K562 (cell line): ENCODE data around the gene POLE2. TPM values are rescaled to one million over a fixed set of nuclear protein-coding genes. Genes with fewer than 3 reads are reported as not detected.
A peak's percentile ranks its signal among the peaks of the same experiment; 100 is the strongest.

ENCODE experiments used
- ATAC-seq: fragments of 200-7000 bp; cut with Tn5 transposase; 3 replicates; pipeline ENCODE4 v1.9.1; 2020; ENCODE audit warnings: moderate library complexity
- BruUV-seq: library from RNA; stranded (reverse); fragments of 400-500 nt; replicated peaks from 2 replicates; lab custom pipeline; 2021; lab: Mats Ljungman, UMichigan
- CTCF ChIA-PET: fragments of 300-600 bp; formaldehyde crosslinking; extraction: SDS; loops from one replicate; lab custom pipeline; 2021; ENCODE audit warnings: low intra/inter-chr PET ratio; lab: Yijun Ruan, JAX
- POLR2A ChIA-PET: fragments of 300-600, 350-650 bp; sonication (Branson Sonifier 250); formaldehyde crosslinking; extraction: SDS; loops from one replicate; lab custom pipeline; 2021; ENCODE audit warnings: antibody characterized with exemption, inconsistent platforms; lab: Yijun Ruan, JAX
- DNase-seq, 4 experiments: peaks; one replicate each; pipeline versions ENCODE4 v3.0.0 to v3.0.0-alpha.2; 2011 to 2018; ENCODE audit warnings: low spot score in 3 of 4, mixed read lengths in 3 of 4; ENCODE audit errors: extremely low read depth in 1 of 4
- FAIRE-seq: peaks from 2 replicates; lab custom pipeline; 2011; peaks lifted over from hg19 to GRCh38; lab: Jason Lieb, UNC
- H2AFZ ChIP-seq: 2 replicates; pipeline ENCODE4 v1.6.0; 2011; ENCODE audit warnings: low read depth, low read length, control low read depth, inconsistent platforms
- H3K27ac ChIP-seq: fragments of 200-600 bp; 3 replicates; pipeline ENCODE4 v1.8.0; 2011; ENCODE audit warnings: low read depth, mild to moderate bottlenecking, control low read depth, inconsistent platforms, low read length, moderate library complexity, mixed read lengths; ENCODE audit errors: extremely low read depth
- H3K27me3 ChIP-seq, 2 experiments: fragments of 300-600 bp in 1 of 2; 2 replicates in 1 of 2; 3 replicates in 1 of 2; pipeline versions ENCODE4 v1.6.0 to v1.8.0; 2011; ENCODE audit warnings: inconsistent platforms in 2 of 2, low read length in 2 of 2, mild to moderate bottlenecking in 1 of 2, mixed read lengths in 1 of 2, moderate library complexity in 1 of 2; ENCODE audit not compliant: control insufficient read depth in 2 of 2, insufficient read depth in 2 of 2
- H3K36me3 ChIP-seq: fragments of 300-600 bp; 3 replicates; pipeline ENCODE4 v1.8.0; 2011; ENCODE audit warnings: mild to moderate bottlenecking, low read length, inconsistent platforms; ENCODE audit not compliant: control insufficient read depth, insufficient read depth
- H3K4me1 ChIP-seq, 2 experiments: fragments of 200-600 bp in 1 of 2; replicated peaks in 1 of 2; 2 replicates in 1 of 2; 3 replicates in 1 of 2; pipeline versions ENCODE4 v1.5.1 to v1.8.0; 2011; ENCODE audit warnings: inconsistent platforms in 2 of 2, low read length in 2 of 2, mild to moderate bottlenecking in 1 of 2, mixed read lengths in 1 of 2, moderate library complexity in 1 of 2; ENCODE audit not compliant: control insufficient read depth in 2 of 2, insufficient read depth in 2 of 2
- H3K4me2 ChIP-seq: 2 replicates; pipeline ENCODE4 v1.6.1; 2011; ENCODE audit warnings: low read length, control low read depth, inconsistent platforms, mixed read lengths; ENCODE audit not compliant: insufficient read depth
- H3K4me3 ChIP-seq: fragments of 200-600 bp; sonication (generic), shearing (Covaris generic); 2 replicates; pipeline ENCODE4 v1.5.1; 2016; ENCODE audit warnings: control low read depth, inconsistent platforms
- H3K79me2 ChIP-seq: fragments of 200-600 bp; 3 replicates; pipeline ENCODE4 v1.8.0; 2011; ENCODE audit warnings: low read length, inconsistent platforms; ENCODE audit not compliant: control insufficient read depth, insufficient read depth
- H3K9ac ChIP-seq, 2 experiments: 2 replicates each; pipeline versions ENCODE4 v1.6.0 to v1.6.1; 2011; ENCODE audit warnings: low read depth in 2 of 2, low read length in 2 of 2, control low read depth in 1 of 2, inconsistent platforms in 1 of 2, mild to moderate bottlenecking in 1 of 2, mixed read lengths in 1 of 2; ENCODE audit not compliant: insufficient read depth in 1 of 2
- H3K9me1 ChIP-seq: one replicate; pipeline ENCODE4 v1.6.0; 2011; ENCODE audit warnings: inconsistent platforms, mild to moderate bottlenecking, low read length, moderate library complexity; ENCODE audit not compliant: control insufficient read depth, insufficient read depth
- H3K9me3 ChIP-seq: replicated peaks from 2 replicates; pipeline ENCODE4 v1.5.1; 2011; ENCODE audit warnings: low read depth, low read length, inconsistent platforms; ENCODE audit not compliant: control insufficient read depth, insufficient read depth
- H4K20me1 ChIP-seq: replicated peaks from 2 replicates; pipeline ENCODE4 v1.6.1; 2011; ENCODE audit warnings: low read length, inconsistent platforms, mixed read lengths; ENCODE audit not compliant: control insufficient read depth, insufficient read depth
- CBX3 ChIP-seq, 2 experiments: IDR thresholded peaks; 1 replicate in 1 of 2; 2 replicates in 1 of 2; pipeline ENCODE4 v1.6.1; 2012; ENCODE audit warnings: inconsistent platforms in 2 of 2, low read length in 2 of 2, borderline replicate concordance in 1 of 2, control low read depth in 1 of 2
- ETV1 ChIP-seq: fragments of 450-650 bp; conservative IDR thresholded peaks from 2 replicates; pipeline ENCODE4 v1.6.1; 2016; ENCODE audit warnings: missing genetic modification characterization, control low read depth, low read depth, missing compliant biosample characterization
- NCOR1 ChIP-seq: fragments of 450-650 bp; IDR thresholded peaks from 2 replicates; pipeline ENCODE4 v1.6.1; 2016; ENCODE audit warnings: mild to moderate bottlenecking, moderate library complexity
- POU5F1 ChIP-seq: fragments of 150-350 bp; IDR thresholded peaks from 2 replicates; pipeline ENCODE4 v1.6.1; 2014; ENCODE audit warnings: borderline replicate concordance, low read length, low read depth, mild to moderate bottlenecking; ENCODE audit not compliant: partially characterized antibody
- RBM25 ChIP-seq: fragments of 200-400 bp; formaldehyde crosslinking; IDR thresholded peaks from 2 replicates; pipeline ENCODE4 v1.6.1; 2018; ENCODE audit warnings: low read length, low read depth, moderate library complexity; ENCODE audit not compliant: severe bottlenecking
- SAP30 ChIP-seq: fragments of 200-600 bp; sonication (generic); IDR thresholded peaks from 2 replicates; pipeline ENCODE4 v1.6.1; 2012; ENCODE audit warnings: borderline replicate concordance, low read depth, mild to moderate bottlenecking, moderate library complexity, low read length, control low read depth, inconsistent platforms; ENCODE audit not compliant: insufficient read depth, poor library complexity, severe bottlenecking
- TAF9B ChIP-seq: fragments of 450-650 bp; IDR thresholded peaks from 2 replicates; pipeline ENCODE4 v1.6.1; 2018; ENCODE audit warnings: mild to moderate bottlenecking; ENCODE audit not compliant: partially characterized antibody
- TEAD2 ChIP-seq: fragments of 450-650 bp; IDR thresholded peaks from 2 replicates; pipeline ENCODE4 v1.6.1; 2016; ENCODE audit warnings: missing genetic modification characterization, control low read depth, missing compliant biosample characterization
- ZNF24 ChIP-seq: fragments of 450-650 bp; IDR thresholded peaks from 2 replicates; pipeline ENCODE4 v1.6.1; 2016
- WGBS: fragments of 100-300 bp; shearing (Covaris generic); methylation state at CpG from one replicate; pipeline ENCODE4 v1.1.6; 2016; ENCODE audit warnings: low coverage, mixed read lengths; ENCODE audit not compliant: insufficient coverage; ENCODE audit errors: missing lambda C conversion rate; 5-methylcytosine and 5-hydroxymethylcytosine counted together
- in situ Hi-C: fragments of 300-500 bp; cut with MboI; formaldehyde crosslinking; loops from 4 replicates; pipeline ENCODE4 v1.15.0; 2018; ENCODE audit warnings: inconsistent platforms, mixed read lengths
- intact Hi-C: fragments of 100-400 bp; cut with micrococcal nuclease; formaldehyde crosslinking; loops from 2 replicates; pipeline ENCODE4 v1.14.2; 2022
- polyA plus RNA-seq, 8 experiments: library from polyadenylated mRNA; depleted of rRNA in 4 of 8; stranded (reverse) in 5 of 8; unstranded in 3 of 8; fragments of >200 nt; fragmentation: Nextera tagmentation in 2 of 8; fragmentation: Illumina TruSeq in 1 of 8; extraction: Ambion mirVana in 2 of 8; extraction: Trizol in 1 of 8; gene quantifications; 2 replicates each; pipeline versions ENCODE4 v1.2.1 to v1.2.3, GENCODE V29; 2011 to 2014; ENCODE audit warnings: inconsistent platforms in 1 of 8, missing spikeins in 1 of 8
- total RNA-seq, 7 experiments: library from RNA; depleted of rRNA in 6 of 7; stranded (reverse); fragments of >200 nt in 6 of 7; fragmentation: Illumina TruSeq in 2 of 7; extraction: Trizol in 2 of 7; gene quantifications; 2 replicates each; pipeline versions ENCODE4 v1.2.1 to v1.2.3, GENCODE V29; 2011 to 2021; ENCODE audit warnings: low replicate concordance in 1 of 7

Gene POLE2
- total and polyA plus RNA-seq, 9 of the 15 experiments (the other 6 are each of a cell fraction or from before 2014, with no cell fraction given): 30.7 to 78.4 (median 55.4) TPM

GRCh38 chr14:49686425-49686824, 1.6 kb downstream of the POLE2 start:
- Histone ChIP-seq H3K27me3 (no peaks in the 10 kb centered on the region), H3K9me1 (peaks cover 3% of the 10 kb centered on the region), H3K4me3 (no peak overlapping the region; the same call in 1 of the 2 replicates), H3K9me3 (no peaks in the 10 kb centered on the region), H4K20me1 (no peaks in the 10 kb centered on the region), H3K4me1 (peaks cover 7 to 17% of the 10 kb centered on the region in 2 experiments; a peak in 4 of 5 replicates), H2AFZ (no peak overlapping the region), H3K4me2 (peak overlapping the region; percentile 81), H3K79me2 (peaks cover 44% of the 10 kb centered on the region), H3K27ac (peak overlapping the region; percentile 88; the same call in 1 of the 3 replicates), H3K36me3 (peaks cover 29% of the 10 kb centered on the region), H3K9ac (peak overlapping the region; percentile 79)
- WGBS: 56% methylated on average over 4 of the region's 4 CpGs
- POLR2A ChIA-PET: interaction anchor here (1.0 to 3.2 kb wide), 4 partner anchors 9 to 83 kb away, joined by 3 to 20 read pairs (median 5); partner anchors contain the start of gene KLHDC2
- TF ChIP-seq CBX3 (IDR thresholded peaks at IDR 0.05; ENCODE audit: borderline replicate concordance in 1 of 2, low read length in 2 of 2): peak in 1 of 2 experiments; percentile 14; a peak in 1 of 3 replicates
- no peak for TF ChIP-seq POU5F1
- TF ChIP-seq ZNF24: no peak
- no peak for TF ChIP-seq ETV1 (tag)
- no peak for TF ChIP-seq SAP30
- peak; percentile 64 for TF ChIP-seq RBM25
- TF ChIP-seq NCOR1: no peak
- no peak for TF ChIP-seq TEAD2 (tag)
- TF ChIP-seq TAF9B: no peak
- FAIRE-seq (no peak), DNase-seq (no peak), ATAC-seq (no peak)
- in situ Hi-C loops (loop anchor here (5.0 kb wide), 1 partner anchor 81 kb away; the partner anchor contains the start of gene KLHDC2), intact Hi-C loops (no loop called here)
- CTCF ChIA-PET: no interaction called here
- no TSS peak for BruUV-seq
